SK-N-MC (cell line): Measurements from ENCODE around the gene FAP.

ENCODE experiments used
- EZH2 ChIP-seq: fragments of 200-600 bp; sonication (generic); IDR thresholded peaks from one replicate; pipeline ENCODE4 v1.6.1; 2017; ENCODE audit warnings: antibody characterized with exemption
- POLR2AphosphoS5 ChIP-seq: IDR thresholded peaks from 2 replicates; pipeline ENCODE4 v1.6.1; 2012; ENCODE audit warnings: mild to moderate bottlenecking, low read depth, low read length, borderline replicate concordance

DNA sequence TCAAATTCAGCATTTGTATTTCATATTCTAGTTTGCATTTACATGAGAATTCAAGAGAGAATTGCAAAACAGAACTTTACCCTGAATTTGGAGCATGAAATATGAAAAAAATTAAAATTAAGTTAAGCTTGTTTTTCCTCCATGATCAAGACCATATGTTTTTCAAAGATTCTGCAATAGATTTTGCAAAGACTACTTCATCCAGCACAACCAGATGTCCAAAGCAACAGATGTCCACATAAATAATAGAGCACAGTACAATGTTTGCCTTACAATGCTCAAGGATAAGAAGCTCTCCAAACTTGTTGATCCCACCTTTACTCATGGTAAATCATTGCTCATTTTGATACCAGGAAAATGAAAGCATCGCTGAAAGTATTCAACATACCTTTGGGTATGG is 25.6 kb downstream of the FAP start:
- TF ChIP-seq POLR2AphosphoS5 = no peak
- TF ChIP-seq EZH2 = no peak
